Vagina (tissue), 2 donors: ENCODE results near the gene LRIT3.

ENCODE experiments used
- POLR2A ChIP-seq, 2 donors: fragments of 450-650 bp; IDR thresholded peaks; one replicate each; pipeline ENCODE4 v1.6.1; 2017; ENCODE audit warnings: antibody characterized with exemption in 2 of 2, mild to moderate bottlenecking in 2 of 2, moderate library complexity in 2 of 2
- POLR2AphosphoS5 ChIP-seq, 2 donors: sonication (generic); formaldehyde crosslinking; IDR thresholded peaks; one replicate each; pipeline ENCODE4 v1.9.0; 2017; ENCODE audit warnings: antibody characterized with exemption in 2 of 2, mild to moderate bottlenecking in 2 of 2, low read depth in 1 of 2; ENCODE audit not compliant: insufficient read depth in 1 of 2
- TF ChIP-seq, protein P1 (sequence below), 3 experiments: fragments of 450-650 bp in 2 of 3; fragments of 200-600 bp in 1 of 3; sonication (generic) in 1 of 3; IDR thresholded peaks; one replicate each; pipeline ENCODE4 v1.5.1; 2017 to 2019; ENCODE audit warnings: antibody characterized with exemption in 3 of 3, mild to moderate bottlenecking in 2 of 3, moderate library complexity in 2 of 3

DNA sequence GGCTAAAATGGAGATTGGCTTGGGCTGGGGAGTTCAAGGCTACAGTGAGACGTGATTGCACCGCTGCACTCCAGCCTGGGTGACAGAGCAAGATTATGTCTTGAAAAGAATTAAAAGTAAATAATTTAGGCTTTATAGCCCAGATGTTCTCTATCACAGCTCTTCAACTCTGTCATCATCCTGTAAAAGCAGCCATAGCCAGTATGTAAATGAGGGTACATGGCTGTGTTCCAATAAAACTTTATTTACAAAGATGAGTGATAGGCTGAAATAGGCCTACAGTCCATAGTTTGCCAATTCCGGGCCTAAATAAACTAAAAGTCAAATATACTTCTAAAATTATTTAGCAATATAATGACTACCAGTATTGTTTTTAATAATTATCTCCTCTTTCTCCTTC is 10.9 kb upstream of the LRIT3 start:
- TF ChIP-seq POLR2AphosphoS5 (IDR thresholded peaks at IDR 0.05; ENCODE audit: insufficient read depth in 1 of 2, low read depth in 1 of 2), result no peak
- TF ChIP-seq, protein P1, sequence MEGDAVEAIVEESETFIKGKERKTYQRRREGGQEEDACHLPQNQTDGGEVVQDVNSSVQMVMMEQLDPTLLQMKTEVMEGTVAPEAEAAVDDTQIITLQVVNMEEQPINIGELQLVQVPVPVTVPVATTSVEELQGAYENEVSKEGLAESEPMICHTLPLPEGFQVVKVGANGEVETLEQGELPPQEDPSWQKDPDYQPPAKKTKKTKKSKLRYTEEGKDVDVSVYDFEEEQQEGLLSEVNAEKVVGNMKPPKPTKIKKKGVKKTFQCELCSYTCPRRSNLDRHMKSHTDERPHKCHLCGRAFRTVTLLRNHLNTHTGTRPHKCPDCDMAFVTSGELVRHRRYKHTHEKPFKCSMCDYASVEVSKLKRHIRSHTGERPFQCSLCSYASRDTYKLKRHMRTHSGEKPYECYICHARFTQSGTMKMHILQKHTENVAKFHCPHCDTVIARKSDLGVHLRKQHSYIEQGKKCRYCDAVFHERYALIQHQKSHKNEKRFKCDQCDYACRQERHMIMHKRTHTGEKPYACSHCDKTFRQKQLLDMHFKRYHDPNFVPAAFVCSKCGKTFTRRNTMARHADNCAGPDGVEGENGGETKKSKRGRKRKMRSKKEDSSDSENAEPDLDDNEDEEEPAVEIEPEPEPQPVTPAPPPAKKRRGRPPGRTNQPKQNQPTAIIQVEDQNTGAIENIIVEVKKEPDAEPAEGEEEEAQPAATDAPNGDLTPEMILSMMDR (IDR thresholded peaks at IDR 0.05), result no peak
- no peak for TF ChIP-seq POLR2A (IDR thresholded peaks at IDR 0.05)
